H54 (cell line): ENCODE results near the gene PACS2.

ENCODE experiments used
- DNase-seq: peaks from one replicate; pipeline ENCODE4 v3.0.0; 2011; ENCODE audit warnings: low spot score, mixed read lengths; ENCODE audit not compliant: insufficient read length
- FAIRE-seq: peaks from 3 replicates; lab custom pipeline; 2011; peaks lifted over from hg19 to GRCh38; lab: Jason Lieb, UNC
- POLR2A ChIP-seq: IDR thresholded peaks from 2 replicates; pipeline ENCODE4 v1.6.1; 2011; ENCODE audit warnings: low read depth, mild to moderate bottlenecking, low read length

Gene PACS2

GRCh38 chr14:105395538-105395854 is 80.9 kb downstream of the PACS2 start:
- DNase-seq (no peak), FAIRE-seq (no peak)
- no peak for TF ChIP-seq POLR2A

- no peak for FAIRE-seq
- no peak for TF ChIP-seq POLR2A
- DNase-seq = no peak
Observed at GRCh38 chr14:105397350-105397931, 82.9 kb downstream of the PACS2 start.

GRCh38 chr14:105398044-105398725 is 83.6 kb downstream of the PACS2 start, which contains the start of gene TEX22:
Gene TEX22 (plus strand): TSS chr14:105398538. CDS start chr14:105399341, 803 bp downstream.
- FAIRE-seq = no peak
- peak; percentile 82 for DNase-seq
- peak; percentile 46; the same call in 1 of the 2 replicates for TF ChIP-seq POLR2A

- no peak for TF ChIP-seq POLR2A
- DNase-seq = no peak
- no peak for FAIRE-seq
Observed at GRCh38 chr14:105398726-105399465, 84.3 kb downstream of the PACS2 start.

GRCh38 chr14:105399466-105399775 is 84.9 kb downstream of the PACS2 start:
- TF ChIP-seq POLR2A = no peak
- FAIRE-seq = no peak

GRCh38 chr14:105400016-105400415 is 85.5 kb downstream of the PACS2 start:
- no peak for TF ChIP-seq POLR2A
- FAIRE-seq = no peak
- no peak for DNase-seq

More at GRCh38 chr14:105399466-105399775, 84.9 kb downstream of the PACS2 start:
- no peak for DNase-seq

GRCh38 chr14:105401699-105402098 is 87.2 kb downstream of the PACS2 start:
- FAIRE-seq = no peak
- TF ChIP-seq POLR2A = no peak

GRCh38 chr14:105408592-105408991 is 94.0 kb downstream of the PACS2 start:
- no peak for DNase-seq
- FAIRE-seq = no peak
- no peak for TF ChIP-seq POLR2A

More at GRCh38 chr14:105401699-105402098, 87.2 kb downstream of the PACS2 start:
- DNase-seq = no peak

GRCh38 chr14:105409364-105409763 is 94.8 kb downstream of the PACS2 start:
- FAIRE-seq (no peak), DNase-seq (no peak)
- TF ChIP-seq POLR2A = no peak

DNA sequence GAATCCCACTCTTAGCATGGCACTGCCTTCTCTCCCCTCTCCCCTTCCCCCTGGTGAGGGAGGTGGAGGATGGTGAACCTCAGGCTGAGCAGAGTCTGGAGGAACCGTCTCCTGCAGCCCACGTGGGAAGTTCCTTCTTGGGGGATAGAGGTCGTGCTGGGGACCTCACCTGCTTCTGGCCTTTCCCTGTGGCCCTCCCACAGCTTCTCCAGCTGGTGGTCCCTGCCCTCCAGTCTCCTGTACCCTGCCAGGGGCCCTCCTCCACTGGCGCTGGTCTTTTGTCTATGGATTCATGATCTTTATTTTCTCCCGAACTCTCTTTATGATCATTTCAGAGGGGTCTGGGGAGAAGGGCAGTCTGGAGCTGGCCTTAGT is 96.1 kb downstream of the PACS2 start:
- no peak for FAIRE-seq
- TF ChIP-seq POLR2A = no peak
- no peak for DNase-seq

DNA sequence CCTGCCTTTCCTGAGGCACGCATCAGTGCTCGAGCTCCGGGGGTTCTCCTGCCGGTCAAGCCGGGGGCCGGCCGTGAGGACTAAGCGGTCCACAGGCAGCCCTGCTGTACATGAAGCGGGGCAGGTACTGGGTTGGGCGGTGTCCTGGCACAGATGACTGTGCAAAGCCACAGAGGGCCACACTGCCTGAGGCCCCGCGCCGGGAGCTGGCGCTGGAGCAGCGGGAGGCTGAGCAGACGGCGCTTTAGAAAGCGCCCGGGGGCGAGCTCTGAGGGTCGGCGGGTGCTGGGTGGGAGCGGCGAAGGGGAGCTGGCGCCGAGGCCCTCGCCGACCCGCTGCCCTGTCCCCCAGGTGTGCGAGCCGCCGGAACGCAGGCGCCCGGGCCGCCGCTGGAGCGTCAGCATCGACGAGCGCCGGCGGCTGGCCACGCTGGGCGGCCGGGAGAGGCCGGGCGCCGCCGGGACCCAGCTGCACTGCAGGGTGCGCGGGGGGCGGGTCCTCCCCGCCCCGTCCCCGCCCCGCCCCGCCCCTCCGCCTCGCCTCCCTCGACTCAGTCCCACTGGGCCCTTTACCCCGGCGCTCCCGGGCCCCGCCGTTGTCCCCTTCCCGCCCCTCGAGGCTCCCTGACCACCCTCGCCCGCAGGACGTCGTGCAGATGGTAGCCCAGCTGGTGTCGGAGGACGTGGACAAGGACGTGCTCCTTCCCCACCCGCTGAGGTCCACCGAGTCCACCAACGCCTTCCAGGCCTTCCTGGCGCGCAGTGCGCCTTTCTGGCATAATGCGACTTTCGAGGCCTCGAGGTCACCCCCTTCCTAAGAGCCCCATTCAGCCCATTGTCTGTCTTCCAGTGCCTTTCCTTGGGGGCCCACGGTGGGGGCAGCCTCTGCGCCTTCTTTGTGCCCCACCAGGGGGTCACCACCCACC is 96.7 kb downstream of the PACS2 start:
- DNase-seq (peak; percentile 63), FAIRE-seq (no peak)
- no peak for TF ChIP-seq POLR2A

- DNase-seq (no peak), FAIRE-seq (no peak)
- no peak for TF ChIP-seq POLR2A
Observed at GRCh38 chr14:105411985-105412770, 97.6 kb downstream of the PACS2 start.

- FAIRE-seq = no peak
- no peak for DNase-seq
- TF ChIP-seq POLR2A = no peak
Observed at GRCh38 chr14:105412771-105413543, 98.4 kb downstream of the PACS2 start.
